Kidney epithelial cell (primary cell): Measurements from ENCODE around the gene TM2D3. TPM values are rescaled to one million over a fixed set of nuclear protein-coding genes. Genes with fewer than 3 reads are reported as not detected.

Experiments used
- DNase-seq: peaks from one replicate; pipeline ENCODE4 v3.0.0-alpha.2; 2010; ENCODE audit warnings: low read depth
- H3K27me3 ChIP-seq: 2 replicates; pipeline ENCODE4 v1.6.0; 2011; ENCODE audit warnings: low read length; ENCODE audit not compliant: control insufficient read depth, insufficient read depth
- H3K36me3 ChIP-seq: 2 replicates; pipeline ENCODE4 v1.5.1; 2011; ENCODE audit warnings: low read length; ENCODE audit not compliant: control insufficient read depth, insufficient read depth
- H3K4me3 ChIP-seq: 2 replicates; pipeline ENCODE4 v1.5.1; 2011; ENCODE audit warnings: low read depth, mild to moderate bottlenecking, control low read depth, low read length
- CTCF ChIP-seq: IDR thresholded peaks from 2 replicates; pipeline ENCODE4 v1.5.1; 2011; ENCODE audit warnings: mild to moderate bottlenecking, moderate library complexity, low read length, control low read depth, inconsistent platforms; ENCODE audit not compliant: insufficient read depth, poor library complexity, severe bottlenecking
- total RNA-seq: library from RNA; depleted of rRNA; stranded (reverse); fragments of >200 nt; gene quantifications from 2 replicates; pipeline ENCODE4 v1.2.3, GENCODE V29; 2015

TM2D3 gene
- total RNA-seq, 1 donor from 2014 or later: 30.0 TPM

DNA sequence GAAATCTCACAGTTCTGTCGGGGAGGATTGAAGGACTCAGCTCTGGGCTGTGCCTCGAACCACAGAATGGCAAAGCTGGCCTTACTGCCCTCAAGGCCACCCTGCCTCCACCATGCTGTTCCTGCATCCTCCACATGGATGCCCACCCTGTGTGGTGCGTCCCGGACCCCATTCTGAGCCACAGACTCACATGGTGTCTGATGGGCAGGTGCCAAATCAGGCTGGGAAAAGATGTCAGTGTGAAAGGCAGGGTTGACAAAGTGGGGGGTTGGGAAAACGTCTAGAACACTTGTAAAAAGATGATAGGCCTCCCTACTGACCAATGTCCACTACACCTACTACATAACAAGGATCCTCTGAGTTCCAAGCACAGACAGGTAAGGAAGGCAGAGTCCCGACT lies 49.4 kb downstream of the TM2D3 start:
- Histone ChIP-seq H3K4me3 (no peak overlapping the region), H3K27me3 (no peaks in the 10 kb centered on the region), H3K36me3 (no peaks in the 10 kb centered on the region)
- no peak for TF ChIP-seq CTCF
- DNase-seq: no peak

- no peaks in the 10 kb centered on the region for H3K27me3 ChIP-seq
- no peak for TF ChIP-seq CTCF
- no peaks in the 10 kb centered on the region for H3K36me3 ChIP-seq
- no peak overlapping the region for H3K4me3 ChIP-seq
- DNase-seq: no peak
Measured at GRCh38 chr15:101600035-101600434, 52.1 kb downstream of the TM2D3 start.

DNA sequence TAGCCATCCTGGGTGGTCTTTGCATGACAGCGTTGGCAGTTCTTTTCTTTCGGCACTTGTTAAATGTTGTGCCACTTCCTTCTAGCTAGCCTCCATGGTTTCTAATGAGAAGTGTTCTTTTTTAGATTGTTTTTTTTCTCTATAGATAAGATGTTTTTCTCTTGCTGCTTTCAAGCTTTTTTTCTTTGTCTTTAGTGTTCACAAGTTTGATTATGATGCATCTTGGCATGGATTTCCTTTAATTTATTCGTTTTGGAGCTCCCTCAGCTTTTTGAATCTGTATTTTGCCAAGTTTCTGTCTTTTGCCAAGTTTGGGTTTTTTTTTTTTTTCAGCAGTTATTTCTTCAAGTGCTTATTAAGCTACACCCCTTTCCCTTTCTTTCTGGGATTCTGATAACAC lies 53.1 kb downstream of the TM2D3 start:
- TF ChIP-seq CTCF: no peak
- no peaks in the 10 kb centered on the region for H3K27me3 ChIP-seq
- no peak overlapping the region for H3K4me3 ChIP-seq
- DNase-seq: no peak
- no peaks in the 10 kb centered on the region for H3K36me3 ChIP-seq

GRCh38 chr15:101597360-101597928 lies 54.7 kb downstream of the TM2D3 start:
- Histone ChIP-seq H3K36me3 (no peaks in the 10 kb centered on the region), H3K27me3 (no peaks in the 10 kb centered on the region), H3K4me3 (no peak overlapping the region)
- TF ChIP-seq CTCF: no peak
- DNase-seq: no peak

- H3K27me3 ChIP-seq: no peaks in the 10 kb centered on the region
Measured at GRCh38 chr15:101596633-101597032, 55.5 kb downstream of the TM2D3 start.

More at GRCh38 chr15:101596633-101597032, 55.5 kb downstream of the TM2D3 start:
- Histone ChIP-seq H3K36me3 (no peaks in the 10 kb centered on the region), H3K4me3 (no peak overlapping the region)
- TF ChIP-seq CTCF: no peak
- DNase-seq: no peak

Other genes starting within 250 kb of the TM2D3 start
- 5.4 and 8.4 TPM in 2 replicates for gene PCSK6, start 162.7 kb downstream of the TM2D3 start, total RNA-seq
- gene TARS3, start 72.1 kb upstream of the TM2D3 start, total RNA-seq: 10.4 and 10.5 TPM in 2 replicates
- not detected in 2 replicates for gene OR4F6, start 151.1 kb upstream of the TM2D3 start, total RNA-seq
- gene OR4F15, start 159.8 kb upstream of the TM2D3 start, total RNA-seq: 0.08 TPM in 1 of 2 replicates, not detected in the other